Skin of body (tissue), 3 donors: ENCODE measurements around the gene GTF2H2C. TPM values are rescaled to one million over a fixed set of nuclear protein-coding genes. Genes with fewer than 3 reads are reported as not detected.
"Not testable (repeated sequence)": the region's sequence is repeated elsewhere in the genome, so short reads cannot be mapped to it uniquely, and the experiment has no call there.

Experiments
- DNase-seq: peaks from one replicate; lab custom pipeline; 2025; lab: John Stamatoyannopoulos, UW
- small RNA-seq: library from RNA; depleted of rRNA; stranded (forward); fragments of <200 nt; gene quantifications from one replicate; pipeline ENCODE3, GENCODE V24; 2014; ENCODE audit warnings: low replicate concordance
- total RNA-seq: library from RNA; depleted of rRNA; stranded (reverse); fragments of >200 nt; gene quantifications from one replicate; pipeline ENCODE4 v1.2.3, GENCODE V29; 2014

GTF2H2C gene
- total RNA-seq, 1 donor from 2014 or later = 42.5 TPM

GRCh38 chr5:69566172-69566571, 6.2 kb downstream of the GTF2H2C start:
- DNase-seq = not testable (repeated sequence)

DNA sequence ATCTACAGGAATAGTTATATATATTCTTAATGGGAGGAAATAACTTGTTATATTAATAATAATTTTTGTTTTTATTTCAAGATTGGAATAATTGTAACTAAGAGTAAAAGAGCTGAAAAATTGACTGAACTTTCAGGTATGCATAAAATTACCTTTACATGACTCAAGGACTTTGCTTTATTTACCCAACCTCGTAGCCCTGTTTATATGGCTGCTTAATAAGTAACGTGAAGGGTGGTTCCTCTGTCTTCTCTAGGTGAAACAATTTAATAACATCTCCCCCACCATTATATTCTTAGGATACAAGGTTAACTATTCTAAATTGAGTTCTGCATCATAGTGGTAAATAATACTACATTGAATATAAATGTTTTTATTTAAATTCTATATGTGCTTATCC, 8.1 kb downstream of the GTF2H2C start:
- not testable (repeated sequence) for DNase-seq

GRCh38 chr5:69583356-69583755, 23.4 kb downstream of the GTF2H2C start:
- DNase-seq = not testable (repeated sequence)

- not testable (repeated sequence) for DNase-seq
Observed at GRCh38 chr5:69596114-69596840, 36.3 kb downstream of the GTF2H2C start.

GRCh38 chr5:69601947-69602346, 42.0 kb downstream of the GTF2H2C start:
- DNase-seq = not testable (repeated sequence)

DNA sequence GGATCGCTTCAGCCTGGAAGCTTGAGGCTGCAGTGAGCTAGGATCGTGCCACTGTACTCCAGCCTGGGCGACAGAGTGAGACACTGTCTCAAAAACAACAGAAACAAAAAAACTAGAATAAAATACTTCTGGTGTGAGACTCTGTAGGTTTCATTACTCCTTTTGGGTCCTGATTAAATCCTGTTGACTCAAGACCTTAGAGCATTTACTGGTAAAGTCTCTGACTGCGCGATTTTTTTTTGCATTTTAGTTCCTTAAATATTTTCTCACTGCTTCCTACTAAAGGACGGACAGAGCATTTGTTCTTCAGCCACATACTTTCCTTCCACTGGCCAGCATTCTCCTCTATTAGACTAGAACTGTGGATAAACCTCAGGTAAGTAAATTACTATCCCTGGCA, 46.8 kb downstream of the GTF2H2C start:
- DNase-seq = not testable (repeated sequence)

- not testable (repeated sequence) for DNase-seq
Observed at GRCh38 chr5:69607750-69608149, 47.8 kb downstream of the GTF2H2C start.

GRCh38 chr5:69608861-69609496, 49.0 kb downstream of the GTF2H2C start:
- DNase-seq = not testable (repeated sequence)

DNA sequence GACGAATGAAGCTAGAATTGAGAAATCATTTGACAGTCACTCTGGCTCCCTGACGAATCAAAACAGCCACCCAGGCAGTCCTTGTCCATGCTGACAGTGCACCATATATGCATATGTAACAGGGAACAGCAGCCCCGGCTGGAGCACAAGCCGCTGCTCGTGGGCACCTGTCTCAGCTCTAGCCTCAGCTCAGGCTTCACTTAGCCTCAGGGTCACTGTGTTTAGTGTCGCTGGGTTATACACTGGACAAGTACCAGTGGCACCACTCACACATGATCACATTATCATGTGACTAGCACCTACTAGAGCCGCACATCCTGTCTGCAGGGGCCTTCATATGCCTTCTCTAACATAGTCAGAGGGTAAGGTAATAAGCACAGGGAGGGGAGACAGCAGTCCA, 54.9 kb downstream of the GTF2H2C start:
- DNase-seq = not testable (repeated sequence)

DNA sequence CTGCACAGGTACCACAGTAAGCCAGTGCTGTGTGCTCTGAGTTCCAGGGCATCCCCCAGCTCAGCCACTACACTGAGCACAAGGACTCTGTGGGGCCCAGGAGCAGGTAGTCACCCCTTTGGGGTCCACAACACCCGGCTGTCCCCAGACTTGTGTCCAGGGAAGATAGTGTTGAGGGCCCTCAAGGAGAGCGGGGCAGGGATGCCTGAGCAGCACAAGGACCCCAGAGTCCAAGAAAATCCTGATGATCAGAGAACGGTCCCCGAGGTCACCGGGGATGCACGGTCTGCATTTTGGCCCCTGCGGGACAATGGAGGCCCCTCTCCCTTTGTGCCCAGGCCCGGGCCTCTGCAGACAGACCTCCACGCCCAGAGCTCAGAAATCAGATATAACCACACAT, 71.9 kb downstream of the GTF2H2C start:
- not testable (repeated sequence) for DNase-seq

Small RNA genes within 50 kb of the gene (small RNA-seq; reads per million reads assigned to genes)
- not detected for gene RNU6-724P

Other genes with a start within 250 kb of the GTF2H2C start
- gene CCDC125, start 227.4 kb upstream of the GTF2H2C start, total RNA-seq = 7.0 TPM
- gene AK6, start 190.7 kb upstream of the GTF2H2C start, total RNA-seq = 28.1 TPM
- gene TAF9, start 190.7 kb upstream of the GTF2H2C start, total RNA-seq = 41.9 TPM
- gene RAD17, start 190.4 kb upstream of the GTF2H2C start, total RNA-seq = 21.3 TPM
- gene MARVELD2, start 145.1 kb upstream of the GTF2H2C start, total RNA-seq = 5.5 TPM
- 22.6 TPM for gene OCLN, start 67.4 kb upstream of the GTF2H2C start, total RNA-seq